ENCODE measurements around the gene PARP2.

Gene PARP2

DNA sequence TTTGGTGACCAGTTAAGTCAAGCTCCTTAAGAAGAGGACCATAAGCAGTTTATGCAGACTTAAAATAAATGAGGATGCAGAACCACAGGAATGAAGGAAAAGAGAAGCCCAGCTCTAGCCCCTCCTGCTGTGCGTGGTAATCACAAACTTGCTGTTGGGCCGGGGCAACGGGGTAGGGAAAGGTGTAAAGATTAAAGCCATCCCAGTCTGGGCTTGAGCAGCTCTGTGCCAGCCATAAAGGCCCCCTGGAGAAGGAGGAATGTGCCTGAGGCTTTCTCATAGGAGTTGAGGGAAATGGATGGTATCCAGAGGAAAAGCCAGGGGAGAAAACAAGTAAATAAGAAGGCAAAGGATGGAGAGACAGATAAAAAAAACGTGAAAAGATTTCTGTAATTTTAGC, 44.7 kb downstream of the PARP2 start:
- Histone ChIP-seq H3K27ac (ENCODE audit: low read length) (no peak overlapping the region), H3K9ac (ENCODE audit: low read depth, low read length) (no peak overlapping the region), H2AFZ (ENCODE audit: low read depth, low read length) (no peak overlapping the region), H3K27me3 (ENCODE audit: insufficient read depth, low read length, poor library complexity) (no peaks in the 10 kb centered on the region), H4K20me1 (ENCODE audit: insufficient read depth, low read length) (no peaks in the 10 kb centered on the region), H3K4me1 (ENCODE audit: insufficient read depth, low read length) (no peaks in the 10 kb centered on the region), H3K79me2 (ENCODE audit: insufficient read depth, low read length) (no peaks in the 10 kb centered on the region), H3K4me3 (ENCODE audit: low read depth in 1 of 2, low read length in 2 of 2) (no peak overlapping the region), H3K9me3 (ENCODE audit: insufficient read depth, low read length, severe bottlenecking) (no peaks in the 10 kb centered on the region), H3K36me3 (ENCODE audit: insufficient read depth, low read length) (peaks cover 81% of the 10 kb centered on the region), H3K4me2 (ENCODE audit: insufficient read depth, low read length) (no peak overlapping the region)
- no peak for ATAC-seq (ENCODE audit: insufficient read depth, low read depth)
- no peak for DNase-seq
- no peak for TF ChIP-seq EZH2 (IDR thresholded peaks at IDR 0.05; ENCODE audit: borderline replicate concordance, low read depth, low read length, severe bottlenecking)
- TF ChIP-seq, protein P1, sequence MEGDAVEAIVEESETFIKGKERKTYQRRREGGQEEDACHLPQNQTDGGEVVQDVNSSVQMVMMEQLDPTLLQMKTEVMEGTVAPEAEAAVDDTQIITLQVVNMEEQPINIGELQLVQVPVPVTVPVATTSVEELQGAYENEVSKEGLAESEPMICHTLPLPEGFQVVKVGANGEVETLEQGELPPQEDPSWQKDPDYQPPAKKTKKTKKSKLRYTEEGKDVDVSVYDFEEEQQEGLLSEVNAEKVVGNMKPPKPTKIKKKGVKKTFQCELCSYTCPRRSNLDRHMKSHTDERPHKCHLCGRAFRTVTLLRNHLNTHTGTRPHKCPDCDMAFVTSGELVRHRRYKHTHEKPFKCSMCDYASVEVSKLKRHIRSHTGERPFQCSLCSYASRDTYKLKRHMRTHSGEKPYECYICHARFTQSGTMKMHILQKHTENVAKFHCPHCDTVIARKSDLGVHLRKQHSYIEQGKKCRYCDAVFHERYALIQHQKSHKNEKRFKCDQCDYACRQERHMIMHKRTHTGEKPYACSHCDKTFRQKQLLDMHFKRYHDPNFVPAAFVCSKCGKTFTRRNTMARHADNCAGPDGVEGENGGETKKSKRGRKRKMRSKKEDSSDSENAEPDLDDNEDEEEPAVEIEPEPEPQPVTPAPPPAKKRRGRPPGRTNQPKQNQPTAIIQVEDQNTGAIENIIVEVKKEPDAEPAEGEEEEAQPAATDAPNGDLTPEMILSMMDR (IDR thresholded peaks at IDR 0.05; ENCODE audit: borderline replicate concordance, extremely low read depth, low read length, poor library complexity, severe bottlenecking) = no peak

DNA sequence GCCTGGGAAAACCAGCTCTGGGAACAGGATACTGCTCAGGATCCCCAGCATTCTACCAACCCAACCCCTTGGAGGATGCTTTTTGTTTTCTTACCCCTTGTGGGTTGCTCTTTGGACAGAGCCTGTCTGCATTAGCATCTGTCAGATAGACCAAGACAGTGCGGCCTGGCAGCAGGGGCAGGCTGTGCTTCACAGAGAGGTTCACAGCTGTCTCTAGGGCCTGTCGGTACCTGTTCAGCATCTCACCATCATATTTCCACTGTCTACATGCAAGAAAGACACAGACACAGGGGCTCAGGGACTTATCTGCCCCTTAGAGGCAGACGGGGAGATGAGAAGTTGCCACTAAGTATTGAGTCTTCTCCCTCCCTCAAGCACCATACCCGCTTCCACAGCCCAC, 48.1 kb downstream of the PARP2 start:
- no peaks in the 10 kb centered on the region for H3K9me3 ChIP-seq (ENCODE audit: insufficient read depth, low read length, severe bottlenecking)
- no peaks in the 10 kb centered on the region for H3K79me2 ChIP-seq (ENCODE audit: insufficient read depth, low read length)
- H3K4me3 ChIP-seq (ENCODE audit: low read depth in 1 of 2, low read length in 2 of 2) = no peak overlapping the region
- DNase-seq (no peak), ATAC-seq (ENCODE audit: insufficient read depth, low read depth) (no peak)
- no peak overlapping the region for H3K9ac ChIP-seq (ENCODE audit: low read depth, low read length)
- H2AFZ ChIP-seq (ENCODE audit: low read depth, low read length) = no peak overlapping the region
- TF ChIP-seq, protein P1 (IDR thresholded peaks at IDR 0.05; ENCODE audit: borderline replicate concordance, extremely low read depth, low read length, poor library complexity, severe bottlenecking) = no peak
- H3K4me2 ChIP-seq (ENCODE audit: insufficient read depth, low read length) = no peak overlapping the region
- no peaks in the 10 kb centered on the region for H3K27me3 ChIP-seq (ENCODE audit: insufficient read depth, low read length, poor library complexity)
- H3K36me3 ChIP-seq (ENCODE audit: insufficient read depth, low read length) = peaks cover 76% of the 10 kb centered on the region
- H3K4me1 ChIP-seq (ENCODE audit: insufficient read depth, low read length) = no peaks in the 10 kb centered on the region
- H4K20me1 ChIP-seq (ENCODE audit: insufficient read depth, low read length) = no peaks in the 10 kb centered on the region
- H3K27ac ChIP-seq (ENCODE audit: low read length) = no peak overlapping the region

DNA sequence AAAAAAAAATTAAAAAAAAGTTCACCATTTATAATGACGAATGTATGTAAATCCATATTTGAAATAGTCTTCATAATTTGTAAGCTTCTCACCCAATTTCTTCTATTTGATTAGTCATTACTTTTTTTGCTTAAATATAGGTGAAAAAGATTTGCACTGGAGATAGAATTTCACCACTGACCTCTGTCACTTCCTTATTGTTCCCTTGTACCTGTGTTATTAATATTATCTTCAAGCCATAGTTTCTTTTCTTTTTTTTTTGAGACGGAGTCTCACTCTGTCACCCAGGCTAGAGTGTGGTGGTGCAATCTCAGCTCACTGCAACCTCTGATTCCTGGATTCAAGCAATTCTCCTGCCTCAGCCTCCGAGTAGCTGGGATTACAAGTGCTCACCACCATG, 54.1 kb downstream of the PARP2 start:
- H3K79me2 ChIP-seq (ENCODE audit: insufficient read depth, low read length) = no peaks in the 10 kb centered on the region
- peaks cover 60% of the 10 kb centered on the region for H3K36me3 ChIP-seq (ENCODE audit: insufficient read depth, low read length)
- H3K9ac ChIP-seq (ENCODE audit: low read depth, low read length) = no peak overlapping the region
- no peaks in the 10 kb centered on the region for H3K9me3 ChIP-seq (ENCODE audit: insufficient read depth, low read length, severe bottlenecking)
- H3K4me1 ChIP-seq (ENCODE audit: insufficient read depth, low read length) = no peaks in the 10 kb centered on the region
- no peak overlapping the region for H3K27ac ChIP-seq (ENCODE audit: low read length)
- H2AFZ ChIP-seq (ENCODE audit: low read depth, low read length) = no peak overlapping the region
- no peaks in the 10 kb centered on the region for H4K20me1 ChIP-seq (ENCODE audit: insufficient read depth, low read length)
- DNase-seq (no peak), ATAC-seq (ENCODE audit: insufficient read depth, low read depth) (no peak)
- no peak for TF ChIP-seq EZH2 (IDR thresholded peaks at IDR 0.05; ENCODE audit: borderline replicate concordance, low read depth, low read length, severe bottlenecking)
- TF ChIP-seq, protein P1 (IDR thresholded peaks at IDR 0.05; ENCODE audit: borderline replicate concordance, extremely low read depth, low read length, poor library complexity, severe bottlenecking) = no peak
- H3K27me3 ChIP-seq (ENCODE audit: insufficient read depth, low read length, poor library complexity) = no peaks in the 10 kb centered on the region
- no peak overlapping the region for H3K4me3 ChIP-seq (ENCODE audit: low read depth in 1 of 2, low read length in 2 of 2)
- no peak overlapping the region for H3K4me2 ChIP-seq (ENCODE audit: insufficient read depth, low read length)

DNA sequence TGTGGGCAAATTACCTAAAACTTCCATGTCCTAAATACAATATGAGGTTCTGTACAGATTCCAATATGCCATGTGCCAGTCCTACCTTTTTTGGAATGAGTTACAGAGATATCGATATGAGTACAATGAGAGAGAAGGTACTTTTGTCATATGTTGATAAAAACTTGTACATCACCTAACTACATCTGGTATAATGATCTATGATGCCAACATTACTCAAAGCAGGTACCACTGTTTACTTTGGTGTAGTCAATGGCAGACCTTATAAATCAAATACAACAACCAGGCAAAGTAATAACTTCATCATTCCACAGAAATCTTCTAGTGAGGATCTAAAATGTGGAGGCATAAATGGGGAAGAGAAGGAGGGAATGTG, 57.1 kb downstream of the PARP2 start:
- Histone ChIP-seq H3K9me3 (ENCODE audit: insufficient read depth, low read length, severe bottlenecking) (no peaks in the 10 kb centered on the region), H2AFZ (ENCODE audit: low read depth, low read length) (no peak overlapping the region), H3K79me2 (ENCODE audit: insufficient read depth, low read length) (no peaks in the 10 kb centered on the region), H3K27me3 (ENCODE audit: insufficient read depth, low read length, poor library complexity) (no peaks in the 10 kb centered on the region), H3K4me2 (ENCODE audit: insufficient read depth, low read length) (no peak overlapping the region), H3K4me3 (ENCODE audit: low read depth in 1 of 2, low read length in 2 of 2) (no peak overlapping the region), H3K27ac (ENCODE audit: low read length) (no peak overlapping the region), H3K4me1 (ENCODE audit: insufficient read depth, low read length) (no peaks in the 10 kb centered on the region), H3K9ac (ENCODE audit: low read depth, low read length) (no peak overlapping the region), H3K36me3 (ENCODE audit: insufficient read depth, low read length) (peaks cover 67% of the 10 kb centered on the region), H4K20me1 (ENCODE audit: insufficient read depth, low read length) (no peaks in the 10 kb centered on the region)
- ATAC-seq (ENCODE audit: insufficient read depth, low read depth) (no peak), DNase-seq (no peak)
- TF ChIP-seq, protein P1 (IDR thresholded peaks at IDR 0.05; ENCODE audit: borderline replicate concordance, extremely low read depth, low read length, poor library complexity, severe bottlenecking) = no peak
- no peak for TF ChIP-seq EZH2 (IDR thresholded peaks at IDR 0.05; ENCODE audit: borderline replicate concordance, low read depth, low read length, severe bottlenecking)
